Gastroesophageal sphincter (tissue), 3 donors: ENCODE data around the gene ANKS6.

Source experiments
- CTCF ChIP-seq, 4 experiments: fragments of 200-600 bp in 2 of 4; fragments of 450-650 bp in 2 of 4; sonication (generic) in 1 of 4; IDR thresholded peaks; one replicate each; pipeline ENCODE4 v1.5.1; 2017 to 2019; ENCODE audit warnings: antibody characterized with exemption in 4 of 4, mild to moderate bottlenecking in 2 of 4, moderate library complexity in 2 of 4
- EP300 ChIP-seq: sonication (generic); formaldehyde crosslinking; IDR thresholded peaks from one replicate; pipeline ENCODE4 v1.6.1; 2017; ENCODE audit warnings: antibody characterized with exemption, mild to moderate bottlenecking
- POLR2A ChIP-seq, 2 donors: fragments of 450-650 bp; IDR thresholded peaks; one replicate each; pipeline ENCODE4 v1.6.1; 2017; ENCODE audit warnings: antibody characterized with exemption in 2 of 2, mild to moderate bottlenecking in 2 of 2, moderate library complexity in 1 of 2
- POLR2AphosphoS5 ChIP-seq: sonication (generic); formaldehyde crosslinking; IDR thresholded peaks from one replicate; pipeline ENCODE4 v1.6.1; 2017; ENCODE audit warnings: antibody characterized with exemption

GRCh38 chr9:98751210-98751609, 45.1 kb downstream of the ANKS6 start:
- TF ChIP-seq CTCF (IDR thresholded peaks at IDR 0.05) (no peak), POLR2AphosphoS5 (no peak), POLR2A (IDR thresholded peaks at IDR 0.05) (no peak), EP300 (no peak)
